Measurements from ENCODE around the gene ASIC1. TPM values are rescaled to one million over a fixed set of nuclear protein-coding genes. Genes with fewer than 3 reads are reported as not detected.

Gene ASIC1
- total RNA-seq, 1 experiment from 2014 or later = 6.0 TPM

DNA sequence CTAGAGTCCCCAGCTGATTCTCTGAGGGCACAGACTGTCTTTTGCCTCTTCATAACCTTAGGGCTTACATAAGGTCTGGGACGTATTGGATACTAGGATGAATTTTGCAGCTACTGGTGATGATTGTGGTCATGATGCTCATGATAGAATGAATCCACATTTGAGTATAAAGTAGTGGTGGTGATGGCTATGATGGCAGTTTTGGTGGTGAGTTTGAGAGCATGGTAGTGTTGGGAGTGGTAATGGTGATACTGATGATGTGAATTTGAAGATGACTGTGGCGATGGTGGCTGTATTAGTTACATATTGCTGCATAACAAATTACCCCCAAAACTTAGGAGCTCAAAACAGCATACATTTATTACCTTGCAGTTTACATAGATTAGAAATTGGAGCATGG is 14.1 kb upstream of the ASIC1 start:
- Histone ChIP-seq H3K9ac (ENCODE audit: low read length) (no peak overlapping the region), H3K4me3 (ENCODE audit: low read length) (no peak overlapping the region), H3K9me3 (ENCODE audit: low read length) (no peaks in the 10 kb centered on the region), H3K9me2 (replicated peaks; ENCODE audit: low read length) (no peaks in the 10 kb centered on the region), H3K4me2 (ENCODE audit: low read length) (no peak overlapping the region), H4K20me1 (ENCODE audit: low read length) (no peaks in the 10 kb centered on the region), H3K79me2 (ENCODE audit: low read length) (no peaks in the 10 kb centered on the region), H2AFZ (ENCODE audit: low read length) (no peak overlapping the region), H3K4me1 (ENCODE audit: insufficient read depth, low read length) (no peaks in the 10 kb centered on the region), H3K27me3 (ENCODE audit: low read length) (no peaks in the 10 kb centered on the region), H3K36me3 (ENCODE audit: low read depth, low read length) (no peaks in the 10 kb centered on the region), H3K27ac (ENCODE audit: low read length) (no peak overlapping the region), H3F3A (ENCODE audit: low read length, unreplicated experiment) (no peaks in the 10 kb centered on the region)
- DNase-seq (no peak), ATAC-seq (no peak)
- intact Hi-C loops (cut with micrococcal nuclease) = no loop called here
- ChIA-PET CTCF (no interaction called here), POLR2A (ENCODE audit: unreplicated experiment) (no interaction called here)
- BruUV-seq (replicated peaks) = no TSS peak
- TF ChIP-seq EZH2 (IDR thresholded peaks at IDR 0.05; ENCODE audit: low read length, unreplicated experiment) (no peak), EZH2phosphoT487 (IDR thresholded peaks at IDR 0.05; ENCODE audit: borderline replicate concordance, low read length) (no peak)
- TF ChIP-seq, protein P1, sequence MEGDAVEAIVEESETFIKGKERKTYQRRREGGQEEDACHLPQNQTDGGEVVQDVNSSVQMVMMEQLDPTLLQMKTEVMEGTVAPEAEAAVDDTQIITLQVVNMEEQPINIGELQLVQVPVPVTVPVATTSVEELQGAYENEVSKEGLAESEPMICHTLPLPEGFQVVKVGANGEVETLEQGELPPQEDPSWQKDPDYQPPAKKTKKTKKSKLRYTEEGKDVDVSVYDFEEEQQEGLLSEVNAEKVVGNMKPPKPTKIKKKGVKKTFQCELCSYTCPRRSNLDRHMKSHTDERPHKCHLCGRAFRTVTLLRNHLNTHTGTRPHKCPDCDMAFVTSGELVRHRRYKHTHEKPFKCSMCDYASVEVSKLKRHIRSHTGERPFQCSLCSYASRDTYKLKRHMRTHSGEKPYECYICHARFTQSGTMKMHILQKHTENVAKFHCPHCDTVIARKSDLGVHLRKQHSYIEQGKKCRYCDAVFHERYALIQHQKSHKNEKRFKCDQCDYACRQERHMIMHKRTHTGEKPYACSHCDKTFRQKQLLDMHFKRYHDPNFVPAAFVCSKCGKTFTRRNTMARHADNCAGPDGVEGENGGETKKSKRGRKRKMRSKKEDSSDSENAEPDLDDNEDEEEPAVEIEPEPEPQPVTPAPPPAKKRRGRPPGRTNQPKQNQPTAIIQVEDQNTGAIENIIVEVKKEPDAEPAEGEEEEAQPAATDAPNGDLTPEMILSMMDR (conservative IDR thresholded peaks at IDR 0.05; ENCODE audit: low read depth, low read length) = no peak

GRCh38 chr12:50043854-50044253 is 13.5 kb upstream of the ASIC1 start:
- H3K79me2 ChIP-seq (ENCODE audit: low read length) = no peaks in the 10 kb centered on the region
- H3K36me3 ChIP-seq (ENCODE audit: low read depth, low read length) = no peaks in the 10 kb centered on the region
- no peak overlapping the region for H3K9ac ChIP-seq (ENCODE audit: low read length)
- no peak overlapping the region for H3K4me3 ChIP-seq (ENCODE audit: low read length)
- no TSS peak for BruUV-seq (replicated peaks)
- no peaks in the 10 kb centered on the region for H3K4me1 ChIP-seq (ENCODE audit: insufficient read depth, low read length)
- no peaks in the 10 kb centered on the region for H3K9me2 ChIP-seq (replicated peaks; ENCODE audit: low read length)
- DNase-seq = no peak
- ATAC-seq = no peak
- H3K27ac ChIP-seq (ENCODE audit: low read length) = no peak overlapping the region
- TF ChIP-seq, protein P1 (conservative IDR thresholded peaks at IDR 0.05; ENCODE audit: low read depth, low read length) = no peak
- TF ChIP-seq EZH2phosphoT487 (IDR thresholded peaks at IDR 0.05; ENCODE audit: borderline replicate concordance, low read length) (no peak), EZH2 (IDR thresholded peaks at IDR 0.05; ENCODE audit: low read length, unreplicated experiment) (no peak)
- H4K20me1 ChIP-seq (ENCODE audit: low read length) = no peaks in the 10 kb centered on the region
- no peaks in the 10 kb centered on the region for H3F3A ChIP-seq (ENCODE audit: low read length, unreplicated experiment)
- H2AFZ ChIP-seq (ENCODE audit: low read length) = no peak overlapping the region
- intact Hi-C loops (cut with micrococcal nuclease) = no loop called here
- no peaks in the 10 kb centered on the region for H3K9me3 ChIP-seq (ENCODE audit: low read length)
- H3K4me2 ChIP-seq (ENCODE audit: low read length) = no peak overlapping the region
- no peaks in the 10 kb centered on the region for H3K27me3 ChIP-seq (ENCODE audit: low read length)
- CTCF ChIA-PET = no interaction called here
- POLR2A ChIA-PET (ENCODE audit: unreplicated experiment) = no interaction called here

DNA sequence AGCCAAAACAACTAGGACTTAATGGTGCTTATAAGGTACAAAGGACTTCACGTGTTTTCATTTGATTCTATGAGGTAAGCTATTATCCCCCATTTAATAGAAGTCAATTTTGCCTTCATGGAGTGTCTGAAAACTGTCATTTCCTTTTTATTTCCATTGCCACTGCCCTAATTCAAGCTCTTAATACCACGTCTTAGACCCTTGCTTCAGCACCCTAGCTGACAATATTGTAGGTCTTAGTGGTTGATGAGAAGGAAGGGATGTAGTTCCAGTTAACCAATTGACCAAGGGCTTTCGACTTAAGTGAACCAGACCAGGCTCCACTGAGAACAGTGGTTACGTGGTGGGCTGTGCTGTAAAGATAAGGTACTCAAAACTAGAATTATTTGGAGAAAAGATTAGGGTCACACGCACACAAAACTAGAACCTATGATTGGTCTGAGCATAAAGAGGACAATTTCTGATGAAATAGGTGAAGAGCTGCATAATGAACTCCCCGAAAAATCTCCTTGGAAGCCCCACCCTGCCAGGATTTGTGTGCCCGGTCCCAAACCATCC is 9.6 kb upstream of the ASIC1 start:
- Histone ChIP-seq H3K4me3 (ENCODE audit: low read length) (no peak overlapping the region), H3K9ac (ENCODE audit: low read length) (no peak overlapping the region), H3K9me2 (replicated peaks; ENCODE audit: low read length) (no peaks in the 10 kb centered on the region), H3K4me2 (ENCODE audit: low read length) (no peak overlapping the region), H3F3A (ENCODE audit: low read length, unreplicated experiment) (no peaks in the 10 kb centered on the region), H3K9me3 (ENCODE audit: low read length) (no peaks in the 10 kb centered on the region), H3K4me1 (ENCODE audit: insufficient read depth, low read length) (no peaks in the 10 kb centered on the region), H2AFZ (ENCODE audit: low read length) (no peak overlapping the region), H4K20me1 (ENCODE audit: low read length) (no peaks in the 10 kb centered on the region), H3K27me3 (ENCODE audit: low read length) (no peaks in the 10 kb centered on the region), H3K79me2 (ENCODE audit: low read length) (no peaks in the 10 kb centered on the region), H3K27ac (ENCODE audit: low read length) (no peak overlapping the region), H3K36me3 (ENCODE audit: low read depth, low read length) (no peaks in the 10 kb centered on the region)
- BruUV-seq (replicated peaks) = no TSS peak
- ChIA-PET POLR2A (ENCODE audit: unreplicated experiment) (interaction anchor here (0.6 kb wide), 1 partner anchor 179 kb away, joined by 6 read pairs; no protein-coding TSS in a partner anchor), CTCF (no interaction called here)
- TF ChIP-seq, protein P1 (conservative IDR thresholded peaks at IDR 0.05; ENCODE audit: low read depth, low read length) = no peak
- no peak for TF ChIP-seq EZH2phosphoT487 (IDR thresholded peaks at IDR 0.05; ENCODE audit: borderline replicate concordance, low read length)
- no peak for TF ChIP-seq EZH2 (IDR thresholded peaks at IDR 0.05; ENCODE audit: low read length, unreplicated experiment)
- DNase-seq (no peak), ATAC-seq (no peak)
- intact Hi-C loops (cut with micrococcal nuclease) = no loop called here

All from PC-3 (cell line).